ENCODE data around the gene IGF2BP2.

GRCh38 chr3:185647134-185647879 lies 177.5 kb downstream of the IGF2BP2 start:
- TF ChIP-seq, protein P1, sequence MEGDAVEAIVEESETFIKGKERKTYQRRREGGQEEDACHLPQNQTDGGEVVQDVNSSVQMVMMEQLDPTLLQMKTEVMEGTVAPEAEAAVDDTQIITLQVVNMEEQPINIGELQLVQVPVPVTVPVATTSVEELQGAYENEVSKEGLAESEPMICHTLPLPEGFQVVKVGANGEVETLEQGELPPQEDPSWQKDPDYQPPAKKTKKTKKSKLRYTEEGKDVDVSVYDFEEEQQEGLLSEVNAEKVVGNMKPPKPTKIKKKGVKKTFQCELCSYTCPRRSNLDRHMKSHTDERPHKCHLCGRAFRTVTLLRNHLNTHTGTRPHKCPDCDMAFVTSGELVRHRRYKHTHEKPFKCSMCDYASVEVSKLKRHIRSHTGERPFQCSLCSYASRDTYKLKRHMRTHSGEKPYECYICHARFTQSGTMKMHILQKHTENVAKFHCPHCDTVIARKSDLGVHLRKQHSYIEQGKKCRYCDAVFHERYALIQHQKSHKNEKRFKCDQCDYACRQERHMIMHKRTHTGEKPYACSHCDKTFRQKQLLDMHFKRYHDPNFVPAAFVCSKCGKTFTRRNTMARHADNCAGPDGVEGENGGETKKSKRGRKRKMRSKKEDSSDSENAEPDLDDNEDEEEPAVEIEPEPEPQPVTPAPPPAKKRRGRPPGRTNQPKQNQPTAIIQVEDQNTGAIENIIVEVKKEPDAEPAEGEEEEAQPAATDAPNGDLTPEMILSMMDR (IDR thresholded peaks at IDR 0.05): no peak
- TF ChIP-seq POLR2AphosphoS5 (IDR thresholded peaks at IDR 0.05; ENCODE audit: insufficient read depth in 1 of 2, low read depth in 1 of 2): no peak
- no peak for TF ChIP-seq POLR2A (IDR thresholded peaks at IDR 0.05)
